Measurements from ENCODE around the gene AGAP1.

- no peak for TF ChIP-seq CTCF (IDR thresholded peaks at IDR 0.05)
- TF ChIP-seq POLR2A (IDR thresholded peaks at IDR 0.05), result no peak
These were observed 239.9 kb downstream of the AGAP1 start for GRCh38 chr2:235733761-235734160.

Measured in uterus (tissue), 2 donors.